Raji (cell line): ENCODE data around the gene NKAIN2.

ENCODE experiments used
- POLR2A ChIP-seq: IDR thresholded peaks from 2 replicates; pipeline ENCODE4 v1.6.1; 2011; ENCODE audit warnings: low read depth, low read length, control low read depth; ENCODE audit not compliant: insufficient read depth

NKAIN2 gene

DNA sequence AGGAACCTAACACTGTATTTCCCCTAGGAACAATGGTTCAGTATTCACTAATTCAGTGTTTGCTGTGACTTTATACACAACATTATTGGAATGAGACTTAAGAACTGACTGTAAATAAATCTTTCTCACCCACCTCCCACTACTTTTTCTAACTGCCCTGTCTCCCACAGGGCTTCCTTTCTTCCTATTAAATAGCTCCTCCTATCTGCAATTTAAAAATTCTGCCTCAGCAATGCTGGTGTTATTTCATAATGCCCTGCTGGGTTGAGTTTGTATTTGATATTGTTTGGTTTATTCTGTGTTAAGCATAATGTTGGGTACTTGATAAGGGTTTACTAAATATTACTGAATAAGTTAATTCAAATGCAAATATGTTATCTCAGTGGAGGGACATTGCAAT lies 585.5 kb downstream of the NKAIN2 start:
- no peak for TF ChIP-seq POLR2A

- no peak for TF ChIP-seq POLR2A
These were observed 589.9 kb downstream of the NKAIN2 start for GRCh38 chr6:124393536-124393935.

- TF ChIP-seq POLR2A: no peak
These were observed 592.7 kb downstream of the NKAIN2 start for GRCh38 chr6:124396361-124396760.

GRCh38 chr6:124400261-124400999 lies 596.8 kb downstream of the NKAIN2 start:
- no peak for TF ChIP-seq POLR2A

DNA sequence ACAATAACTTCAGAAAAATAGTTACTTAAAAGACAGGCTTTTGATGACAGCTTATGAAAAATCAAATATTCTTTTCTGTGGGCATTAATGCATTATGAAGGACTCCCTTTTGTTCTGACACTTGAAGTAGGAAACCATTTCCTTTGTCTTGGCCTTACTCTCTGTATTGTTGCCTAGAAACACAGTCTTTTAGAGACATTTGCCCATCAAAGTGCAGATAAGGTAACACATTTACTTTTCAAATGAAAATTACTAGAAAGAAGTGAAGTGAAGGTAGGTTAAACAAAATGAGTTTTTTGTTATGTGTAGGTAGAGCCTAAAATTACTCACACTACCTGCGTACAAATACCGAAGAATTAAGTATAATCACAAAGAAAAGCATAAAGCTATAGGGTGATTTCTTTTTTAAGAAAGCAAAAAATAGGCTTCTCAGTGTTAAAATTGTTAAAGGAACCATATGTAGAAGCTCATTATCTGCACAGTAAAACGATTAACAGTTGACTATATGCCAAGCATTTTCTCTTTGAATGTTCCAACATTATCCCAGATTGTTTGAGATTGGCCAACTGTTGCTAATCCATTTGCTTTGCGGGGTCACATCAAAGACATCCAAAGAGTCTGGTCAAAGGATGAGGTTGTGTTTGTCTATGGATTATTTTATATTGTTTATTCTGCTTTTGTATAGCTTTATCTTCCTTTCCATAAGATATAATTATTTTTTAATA lies 616.6 kb downstream of the NKAIN2 start:
- TF ChIP-seq POLR2A: no peak

- TF ChIP-seq POLR2A: no peak
These were observed 620.0 kb downstream of the NKAIN2 start for GRCh38 chr6:124423621-124424020.

GRCh38 chr6:124430740-124431318 lies 627.2 kb downstream of the NKAIN2 start:
- TF ChIP-seq POLR2A: no peak

- TF ChIP-seq POLR2A: no peak
These were observed 629.0 kb downstream of the NKAIN2 start for GRCh38 chr6:124432620-124433019.

DNA sequence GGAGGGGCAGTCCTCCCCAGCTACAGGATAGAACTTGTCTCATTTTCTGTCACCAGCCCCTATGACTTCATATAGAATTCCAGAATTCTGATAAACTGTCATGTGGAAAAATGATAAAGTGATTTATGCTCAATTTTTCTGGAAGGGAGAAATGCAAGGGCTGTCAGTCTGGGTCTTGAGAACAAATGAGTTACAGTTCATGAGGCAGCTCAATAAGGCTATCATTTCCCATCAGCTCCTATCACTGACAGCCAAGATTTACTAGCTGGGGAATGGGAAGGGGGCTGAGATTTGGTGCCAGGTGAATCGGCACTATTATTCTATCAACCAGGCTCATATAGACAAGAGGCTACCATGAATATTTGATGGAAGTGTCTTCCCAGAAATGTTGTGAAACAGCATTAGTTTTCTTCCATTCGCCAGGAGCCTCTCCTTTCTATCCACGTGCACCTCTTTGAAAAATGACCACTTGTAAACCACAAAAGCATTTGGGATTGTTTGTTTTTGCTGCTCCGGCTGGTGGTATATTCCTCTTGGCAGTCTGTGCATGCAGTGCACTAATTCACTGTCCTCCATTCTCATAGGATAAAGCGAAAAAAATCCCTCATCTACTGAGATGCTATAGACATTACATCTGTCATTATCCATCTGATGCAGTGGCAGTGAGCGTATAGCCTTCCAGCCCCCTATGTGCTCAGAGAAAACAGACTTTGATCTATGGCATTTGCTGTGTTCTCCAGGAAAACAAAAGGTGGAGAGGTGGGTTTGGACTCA lies 629.9 kb downstream of the NKAIN2 start:
- no peak for TF ChIP-seq POLR2A

- TF ChIP-seq POLR2A: no peak
These were observed 630.8 kb downstream of the NKAIN2 start for GRCh38 chr6:124434421-124434820.

DNA sequence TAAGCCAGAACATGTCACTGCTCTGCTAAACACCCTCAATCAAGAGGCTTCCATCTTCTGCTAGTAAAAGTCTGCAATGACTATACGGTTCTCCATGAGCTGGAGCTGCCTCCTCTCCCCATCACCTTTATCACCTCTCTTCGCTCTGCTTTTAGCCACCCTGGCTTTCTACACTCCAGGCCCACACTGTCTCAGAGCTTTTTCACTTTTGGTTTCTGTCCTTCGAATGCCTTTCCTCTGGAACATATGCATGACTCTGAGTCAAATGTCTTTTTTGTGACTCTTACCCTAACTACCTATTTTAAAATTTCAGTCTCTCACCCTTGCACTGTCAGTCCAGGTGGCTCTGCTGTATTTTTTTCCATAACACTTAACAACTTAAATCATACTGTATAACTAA lies 633.1 kb downstream of the NKAIN2 start:
- no peak for TF ChIP-seq POLR2A

DNA sequence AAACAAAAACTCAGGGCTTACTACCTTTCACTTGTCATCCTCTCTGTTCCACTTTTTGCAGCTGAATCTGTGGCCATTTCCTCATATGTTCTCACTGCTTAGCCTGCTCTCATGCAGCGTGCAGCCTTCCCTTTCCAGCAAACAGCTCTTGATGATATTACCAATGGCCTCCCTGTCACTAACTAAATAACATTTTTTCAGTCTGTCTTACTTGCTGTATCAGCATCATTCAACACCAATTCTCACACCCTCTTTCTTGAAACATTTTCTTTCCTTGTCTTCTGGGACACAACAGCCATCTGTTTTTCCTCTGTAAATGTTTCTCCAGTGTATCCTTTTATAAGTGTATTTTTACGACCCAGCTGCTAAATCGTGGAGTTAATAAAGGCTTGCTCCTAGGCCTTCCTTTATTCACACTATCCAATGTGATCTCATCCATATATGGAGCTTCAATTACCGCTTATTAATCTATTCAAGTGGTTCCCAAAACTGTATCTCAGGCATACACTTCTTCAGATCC lies 634.9 kb downstream of the NKAIN2 start:
- no peak for TF ChIP-seq POLR2A

GRCh38 chr6:124441450-124441849 lies 637.8 kb downstream of the NKAIN2 start:
- TF ChIP-seq POLR2A: no peak

DNA sequence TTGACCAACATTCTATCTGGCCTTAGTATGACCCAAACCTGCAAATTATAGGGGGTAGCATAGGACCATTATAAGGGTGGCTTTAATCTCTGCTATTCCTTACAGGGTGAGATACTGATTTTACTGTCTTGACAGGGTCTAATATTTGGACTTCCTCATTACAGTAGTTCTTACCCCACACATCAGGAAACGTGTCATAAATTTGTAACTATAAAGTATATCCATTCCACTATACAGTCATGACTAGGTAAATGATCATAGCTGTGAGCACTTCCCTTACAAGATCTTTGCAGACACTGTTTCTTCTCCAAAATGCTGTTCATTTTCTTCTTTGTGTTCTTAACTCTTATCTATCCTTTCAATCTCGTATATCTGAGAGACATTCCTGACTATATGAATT lies 639.9 kb downstream of the NKAIN2 start:
- TF ChIP-seq POLR2A: no peak

DNA sequence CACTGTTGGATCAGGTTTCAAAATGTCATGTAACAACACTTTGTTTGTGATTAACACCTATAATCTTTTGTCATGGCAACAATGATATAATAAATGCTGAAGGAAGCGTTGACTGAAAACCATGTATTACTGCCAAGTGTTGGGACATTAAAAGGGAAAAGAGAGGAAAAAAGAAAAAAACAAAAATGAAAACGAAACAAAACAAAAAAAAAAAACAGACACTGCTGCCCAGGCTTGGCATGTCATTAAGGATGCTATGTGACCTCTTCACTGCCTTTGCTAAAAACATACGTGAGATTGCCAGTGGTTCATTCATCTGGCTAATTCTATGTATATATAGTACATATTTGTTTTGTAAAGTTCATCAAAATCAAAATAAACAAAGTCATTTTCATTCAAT lies 641.9 kb downstream of the NKAIN2 start:
- TF ChIP-seq POLR2A: no peak

- TF ChIP-seq POLR2A: no peak
These were observed 643.3 kb downstream of the NKAIN2 start for GRCh38 chr6:124446961-124447360.

DNA sequence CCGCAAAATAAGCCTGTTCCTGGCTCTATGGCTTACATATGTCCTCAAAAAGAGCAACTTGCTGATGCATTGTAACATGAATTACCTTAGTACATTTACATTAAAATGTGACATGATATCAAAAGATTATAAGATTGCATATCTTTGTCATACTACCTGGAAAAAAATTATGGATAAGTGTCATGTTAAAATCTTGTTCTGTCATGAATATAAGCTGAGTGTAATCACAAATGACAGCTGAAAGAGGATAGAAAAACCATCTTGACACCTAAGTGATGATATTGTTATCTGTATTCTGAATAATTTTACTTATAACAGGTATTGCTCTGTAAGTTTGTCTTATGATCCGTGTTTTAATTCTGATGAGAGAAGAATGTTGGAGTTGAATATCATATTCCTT lies 655.6 kb downstream of the NKAIN2 start:
- no peak for TF ChIP-seq POLR2A
